A549 (cell line): Measurements from ENCODE around the gene C1orf53. TPM values are rescaled to one million over a fixed set of nuclear protein-coding genes. Genes with fewer than 3 reads are reported as not detected.

Experiments used
- ATAC-seq, 2 experiments: fragments of 200-7000 bp in 1 of 2; fragments of >200 bp in 1 of 2; cut with Nextera tagmentation in 1 of 2; cut with Tn5 transposase in 1 of 2; 3 replicates each; pipeline versions ENCODE4 v1.8.0 to v1.9.1; 2018 to 2020; ENCODE audit warnings: mild to moderate bottlenecking in 1 of 2, moderate library complexity in 1 of 2
- CTCF ChIA-PET: fragments of 300-600 bp; sonication (Branson Sonifier 250); formaldehyde crosslinking; extraction: SDS; loops from one replicate; lab custom pipeline; 2021; ENCODE audit warnings: antibody characterized with exemption, inconsistent platforms; lab: Yijun Ruan, JAX
- POLR2A ChIA-PET: fragments of 350-600 bp; formaldehyde crosslinking; extraction: SDS; loops from one replicate; lab custom pipeline; 2021; ENCODE audit warnings: antibody characterized with exemption, inconsistent platforms; lab: Yijun Ruan, JAX
- DNase-seq, 2 experiments: peaks; one replicate each; pipeline versions ENCODE4 v3.0.0 to v3.0.0-alpha.2; 2011 to 2016; ENCODE audit warnings: low read depth in 1 of 2, low spot score in 1 of 2
- FAIRE-seq: peaks from 2 replicates; lab custom pipeline; 2011; peaks lifted over from hg19 to GRCh38; lab: Jason Lieb, UNC
- H3K27ac ChIP-seq, 2 experiments: fragments of >200 bp; sonication (Bioruptor Twin); formaldehyde crosslinking; 3 replicates each; pipeline ENCODE4 v1.5.1; 2016 to 2017
- H3K4me1 ChIP-seq: fragments of >200 bp; sonication (Bioruptor Twin); formaldehyde crosslinking; 3 replicates; pipeline ENCODE4 v1.6.1; 2016
- H3K4me2 ChIP-seq: fragments of >200 bp; sonication (Bioruptor Twin); formaldehyde crosslinking; 3 replicates; pipeline ENCODE4 v1.6.1; 2016
- H3K4me3 ChIP-seq: fragments of >200 bp; sonication (Bioruptor Twin); formaldehyde crosslinking; 3 replicates; pipeline ENCODE4 v1.5.1; 2016
- H3K9me3 ChIP-seq: fragments of >200 bp; sonication (Bioruptor Twin); formaldehyde crosslinking; 3 replicates; pipeline ENCODE4 v1.6.1; 2016
- BCL3 ChIP-seq: fragments of >200 bp; sonication (Bioruptor Twin); formaldehyde crosslinking; IDR thresholded peaks from 3 replicates; pipeline ENCODE4 v1.6.1; 2016
- BHLHE40 ChIP-seq: IDR thresholded peaks from 2 replicates; pipeline ENCODE4 v1.6.1; 2012; ENCODE audit warnings: low read depth, low read length, inconsistent platforms
- CBX2 ChIP-seq: fragments of 200-600 bp; sonication (generic); IDR thresholded peaks from 2 replicates; pipeline ENCODE4 v1.6.1; 2016; ENCODE audit warnings: low read depth, mild to moderate bottlenecking, borderline replicate concordance
- E2F6 ChIP-seq: IDR thresholded peaks from 2 replicates; pipeline ENCODE4 v1.6.1; 2012; ENCODE audit warnings: low read depth, borderline replicate concordance
- FOSL2 ChIP-seq, 2 experiments: fragments of 450-650 bp in 1 of 2; fragments of >200 bp in 1 of 2; sonication (Bioruptor Twin) in 1 of 2; formaldehyde crosslinking; IDR thresholded peaks; 2 replicates each; pipeline versions ENCODE4 v1.5.0 to v1.6.1; 2016 to 2020; ENCODE audit warnings: mild to moderate bottlenecking in 1 of 2, moderate library complexity in 1 of 2
- FOXS1 ChIP-seq: fragments of 250-450 bp; sonication (Bioruptor Pico); IDR thresholded peaks from 2 replicates; pipeline ENCODE4 v1.5.0; 2020; ENCODE audit warnings: mild to moderate bottlenecking, moderate library complexity
- HDAC2 ChIP-seq: fragments of 200-600 bp; sonication (generic); IDR thresholded peaks from 2 replicates; pipeline ENCODE4 v1.6.1; 2016
- HES2 ChIP-seq: fragments of >200 bp; sonication (Bioruptor Twin); formaldehyde crosslinking; IDR thresholded peaks from 2 replicates; pipeline ENCODE4 v1.6.1; 2016
- HMGXB4 ChIP-seq: fragments of 250-450 bp; sonication (Bioruptor Pico); IDR thresholded peaks from 2 replicates; pipeline ENCODE4 v1.5.0; 2021; ENCODE audit warnings: mild to moderate bottlenecking, moderate library complexity, borderline replicate concordance
- JUN ChIP-seq, 2 experiments: fragments of >200 bp; sonication (Bioruptor Twin); formaldehyde crosslinking; IDR thresholded peaks; 2 replicates in 1 of 2; 3 replicates in 1 of 2; pipeline ENCODE4 v1.6.1; 2016 to 2017
- JUNB ChIP-seq: fragments of >200 bp; sonication (Bioruptor Twin); formaldehyde crosslinking; IDR thresholded peaks from 2 replicates; pipeline ENCODE4 v1.6.1; 2016
- KDM1A ChIP-seq: fragments of 200-600 bp; sonication (generic); IDR thresholded peaks from 2 replicates; pipeline ENCODE4 v1.6.1; 2016; ENCODE audit warnings: low read depth, mild to moderate bottlenecking
- KDM5A ChIP-seq: fragments of 200-600 bp; sonication (generic); IDR thresholded peaks from 2 replicates; pipeline ENCODE4 v1.6.1; 2016; ENCODE audit warnings: antibody characterized with exemption, mild to moderate bottlenecking
- MAFK ChIP-seq: fragments of 450-650 bp; IDR thresholded peaks from 2 replicates; pipeline ENCODE4 v1.6.1; 2014; ENCODE audit not compliant: partially characterized antibody
- MAX ChIP-seq: IDR thresholded peaks from 2 replicates; pipeline ENCODE4 v1.6.1; 2012
- MAZ ChIP-seq: fragments of 150-350 bp; IDR thresholded peaks from 2 replicates; pipeline ENCODE4 v1.6.1; 2014; ENCODE audit warnings: antibody characterized with exemption, low read depth, low read length, borderline replicate concordance
- MYC ChIP-seq: IDR thresholded peaks from 2 replicates; pipeline ENCODE4 v1.6.1; 2012; ENCODE audit warnings: mild to moderate bottlenecking, inconsistent platforms, low read length, improper control_type of control experiment, borderline replicate concordance
- NFE2L2 ChIP-seq: fragments of 150-350 bp; conservative IDR thresholded peaks from 2 replicates; pipeline ENCODE4 v1.6.1; 2014; ENCODE audit warnings: low read length
- NPAS2 ChIP-seq: fragments of 250-450 bp; sonication (Bioruptor Pico); IDR thresholded peaks from 2 replicates; pipeline ENCODE4 v1.8.0; 2022; ENCODE audit warnings: mild to moderate bottlenecking, moderate library complexity, borderline replicate concordance
- PBX3 ChIP-seq: IDR thresholded peaks from 2 replicates; pipeline ENCODE4 v1.6.1; 2012
- PHF8 ChIP-seq: fragments of 200-600 bp; sonication (generic); IDR thresholded peaks from 2 replicates; pipeline ENCODE4 v1.6.1; 2016; ENCODE audit warnings: low read depth, mild to moderate bottlenecking, antibody characterized with exemption, moderate library complexity, borderline replicate concordance
- POLR2AphosphoS2 ChIP-seq: conservative IDR thresholded peaks from 2 replicates; pipeline ENCODE4 v1.6.1; 2012; ENCODE audit warnings: low read length, improper control_type of control experiment, inconsistent platforms
- TP53 ChIP-seq: fragments of 250-450 bp; sonication (Bioruptor Pico); IDR thresholded peaks from 2 replicates; pipeline ENCODE4 v1.5.0; 2021; ENCODE audit warnings: mild to moderate bottlenecking, moderate library complexity
- ZNF302 ChIP-seq: fragments of 250-450 bp; sonication (Bioruptor Pico); IDR thresholded peaks from 2 replicates; pipeline ENCODE4 v1.9.0; 2021; ENCODE audit warnings: inconsistent platforms, mild to moderate bottlenecking, moderate library complexity
- WGBS: methylation state at CpG from one replicate; pipeline ENCODE4 v1.1.6; 2017; ENCODE audit errors: missing lambda C conversion rate; 5-methylcytosine and 5-hydroxymethylcytosine counted together
- polyA plus RNA-seq, 4 experiments: library from polyadenylated mRNA; depleted of rRNA in 3 of 4; stranded (reverse); fragments of >200 nt; fragmentation: RNase III in 1 of 4; extraction: RNeasy Plus Mini Kit Qiagen cat#74134 plus additional on column Dnase treatment in 1 of 4; gene quantifications; 2 replicates in 3 of 4; 3 replicates in 1 of 4; pipeline ENCODE4 v1.2.3, GENCODE V29; 2011 to 2017

Gene C1orf53
- polyA plus RNA-seq, 2 of the 4 experiments (the other 2 are of a cell fraction), result 5.7 to 7.9 TPM

- POLR2A ChIA-PET, result interaction anchor here (3.0 kb wide), 1 partner anchor 18 kb away, joined by 13 read pairs; the partner anchor contains the start of gene C1orf53
- ATAC-seq (no peak), DNase-seq (no peak), FAIRE-seq (no peak)
- TF ChIP-seq MAZ, result no peak
- TF ChIP-seq ZNF302 (CRISPR knock-in tag), result no peak
- TF ChIP-seq MYC, result no peak
- TF ChIP-seq KDM5A, result no peak
- no peak for TF ChIP-seq TP53 (CRISPR knock-in tag)
- no peak for TF ChIP-seq NPAS2 (CRISPR knock-in tag)
- no peak for TF ChIP-seq BCL3
- no peak for TF ChIP-seq MAX
- no peak for TF ChIP-seq HES2
- no peak for TF ChIP-seq JUNB
- no peak overlapping the region for H3K4me2 ChIP-seq
- peaks cover 16% of the 10 kb centered on the region for H3K4me1 ChIP-seq
- no peaks in the 10 kb centered on the region for H3K9me3 ChIP-seq
- CTCF ChIA-PET, result interaction anchor here (1.6 kb wide), 1 partner anchor 305 kb away, joined by 4 read pairs; no protein-coding TSS in a partner anchor
- H3K27ac ChIP-seq, result no peak overlapping the region
- 69% methylated on average over 11 of the region's 11 CpGs for WGBS
- H3K4me3 ChIP-seq, result no peak overlapping the region
Measured at GRCh38 chr1:197920067-197920396, 17.6 kb downstream of the C1orf53 start.

- Histone ChIP-seq H3K4me2 (no peak overlapping the region), H3K9me3 (no peaks in the 10 kb centered on the region), H3K4me3 (no peak overlapping the region), H3K4me1 (peaks cover 11% of the 10 kb centered on the region)
- no peak for ATAC-seq
- FAIRE-seq, result no peak
- POLR2A ChIA-PET, result no interaction called here
- CTCF ChIA-PET, result interaction anchor here (0.6 to 1.8 kb wide), 2 partner anchors 103 to 401 kb away, joined by 3 to 5 read pairs; no protein-coding TSS in a partner anchor
- DNase-seq, result no peak
- TF ChIP-seq HDAC2 (no peak), PHF8 (no peak), HMGXB4 (CRISPR knock-in tag) (no peak), KDM5A (no peak), KDM1A (no peak), JUN (IDR thresholded peaks at IDR 0.05) (no peak), BHLHE40 (no peak), PBX3 (no peak), POLR2AphosphoS2 (no peak), CBX2 (no peak), MAX (no peak), HES2 (no peak), NPAS2 (CRISPR knock-in tag) (no peak), TP53 (CRISPR knock-in tag) (no peak), NFE2L2 (no peak), E2F6 (no peak), MAFK (no peak), FOSL2 (IDR thresholded peaks at IDR 0.05) (no peak), FOSL2 (CRISPR knock-in tag; IDR thresholded peaks at IDR 0.05) (no peak), FOXS1 (CRISPR knock-in tag) (no peak)
- TF ChIP-seq, all 56 proteins: peak for 0
- H3K27ac ChIP-seq, result no peak overlapping the region
- 86% methylated on average over 19 of the region's 19 CpGs for WGBS
Measured at GRCh38 chr1:197920414-197921117, 18.1 kb downstream of the C1orf53 start.
